Stimulated activated CD4-positive, alpha-beta T cell treated with anti-CD3 and anti-CD28 coated beads, Interleukin-1b, Interleukin-23, amount 100 ng/mL, for 48 hours (primary cell): ENCODE data around the gene TMEM169.
A peak's percentile ranks its signal among the peaks of the same experiment; 100 is the strongest.
"Not testable (repeated sequence)": the region's sequence is repeated elsewhere in the genome, so short reads cannot be mapped to it uniquely, and the experiment has no call there.

Experiments used
- DNase-seq: peaks from one replicate; pipeline ENCODE4 v3.0.0-alpha.2; 2020

TMEM169 gene

DNA sequence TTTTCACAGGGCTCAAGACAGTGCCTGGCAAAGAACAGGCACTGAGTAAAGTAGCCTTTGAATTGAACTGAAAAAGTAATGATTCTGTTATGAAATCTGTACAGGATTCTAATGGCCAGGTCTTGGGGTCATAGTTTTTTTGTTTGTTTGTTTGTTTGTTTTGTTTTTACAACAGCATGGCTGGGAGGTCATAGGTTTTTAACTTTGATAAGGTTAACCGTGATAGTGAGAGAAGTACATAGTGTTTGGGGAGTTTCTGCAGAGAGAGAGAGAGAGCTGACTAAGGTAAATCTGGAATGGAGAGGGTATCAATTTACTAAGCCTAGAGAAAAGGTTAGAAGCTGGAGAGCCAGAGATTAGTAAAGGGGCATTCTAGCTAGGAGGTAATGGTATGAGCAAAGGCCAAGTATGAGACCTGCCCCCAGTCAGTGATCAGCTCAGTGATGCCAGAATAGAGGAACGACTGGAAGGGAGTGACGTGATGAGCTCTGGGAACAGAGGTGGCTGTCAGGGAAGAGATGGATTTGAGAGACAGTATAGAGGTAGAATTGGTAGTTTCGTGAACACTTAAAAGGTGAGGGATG lies 53.3 kb downstream of the TMEM169 start:
- no peak for DNase-seq

DNA sequence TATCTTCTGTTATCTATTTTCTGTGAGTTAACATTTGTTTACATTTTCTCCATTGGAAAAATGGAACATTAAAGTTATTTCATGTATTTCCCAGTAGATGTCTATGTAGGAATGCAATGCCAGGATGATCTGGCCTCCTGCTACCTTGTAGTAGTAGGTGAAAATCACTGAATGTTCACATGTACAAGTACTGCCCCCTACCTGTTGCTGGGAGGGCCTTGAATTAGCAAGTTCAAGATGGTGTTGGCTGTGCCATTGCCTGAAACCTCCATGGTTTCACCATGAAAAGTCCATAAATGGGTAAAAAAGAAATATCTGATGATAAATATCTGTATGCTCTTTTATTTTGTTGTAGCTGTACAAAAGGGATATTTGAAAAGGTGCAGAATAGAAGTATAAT lies 58.2 kb downstream of the TMEM169 start:
- DNase-seq = peak; percentile 23

DNA sequence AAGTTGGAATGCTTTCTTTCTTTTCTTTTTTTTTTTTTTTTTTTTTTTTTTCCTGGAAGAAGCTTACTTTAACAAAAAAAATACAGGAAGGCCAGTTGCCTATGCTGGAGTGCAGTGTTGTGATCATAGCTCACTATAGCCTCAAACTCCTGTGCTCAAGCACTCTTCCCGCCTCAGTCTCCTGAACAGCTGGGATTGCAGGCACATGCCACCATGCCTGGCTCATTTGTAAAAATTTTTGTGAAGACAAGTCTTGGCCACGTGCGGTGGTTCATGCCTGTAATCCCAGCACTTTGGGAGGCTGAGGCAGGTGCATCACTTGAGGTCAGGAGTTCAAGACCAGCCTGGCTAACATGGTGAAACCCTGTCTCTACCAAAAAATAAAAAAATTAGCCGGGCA lies 59.8 kb downstream of the TMEM169 start:
- not testable (repeated sequence) for DNase-seq

DNA sequence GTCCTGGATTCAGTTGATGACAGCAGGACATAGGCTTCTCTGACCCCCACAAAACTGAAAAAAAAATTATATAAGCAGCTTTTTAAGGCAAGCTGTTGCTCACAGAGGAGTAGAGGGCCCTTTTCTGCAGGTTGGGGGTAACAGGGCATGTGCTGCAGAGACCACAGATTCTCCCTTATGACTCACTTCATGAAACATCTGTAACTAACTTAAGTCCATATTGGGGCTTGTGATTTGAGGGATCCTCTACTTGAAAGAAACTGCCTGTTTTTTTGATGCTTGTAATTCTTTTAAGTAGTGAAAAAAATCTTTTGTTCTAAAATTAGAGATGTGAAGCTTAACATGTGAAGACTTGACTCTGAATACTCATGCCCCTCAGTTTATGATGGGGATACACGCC lies 60.8 kb downstream of the TMEM169 start:
- DNase-seq = peak; percentile 30

DNA sequence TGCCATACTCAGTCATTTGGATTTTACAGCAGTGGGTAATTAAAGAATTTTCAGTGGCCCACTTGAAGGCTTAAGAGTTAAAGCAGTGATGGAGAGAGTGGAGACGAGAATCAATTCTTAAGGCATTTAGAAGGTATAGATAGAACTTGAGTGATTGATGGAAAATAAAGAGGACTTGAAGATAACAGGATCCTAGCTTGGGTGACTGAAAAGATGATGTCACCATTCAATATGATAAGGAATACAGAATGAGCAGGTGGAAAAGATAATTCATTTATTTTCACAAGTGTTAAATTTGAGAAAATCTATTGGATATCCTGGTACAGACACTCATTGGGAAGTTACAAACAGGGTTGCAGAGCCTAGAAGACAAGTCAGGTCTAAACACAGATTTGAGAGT lies 62.7 kb downstream of the TMEM169 start:
- no peak for DNase-seq

GRCh38 chr2:216144857-216145256 lies 63.1 kb downstream of the TMEM169 start:
- DNase-seq = no peak

- DNase-seq = no peak
These were observed 64.9 kb downstream of the TMEM169 start for GRCh38 chr2:216146573-216146972.

DNA sequence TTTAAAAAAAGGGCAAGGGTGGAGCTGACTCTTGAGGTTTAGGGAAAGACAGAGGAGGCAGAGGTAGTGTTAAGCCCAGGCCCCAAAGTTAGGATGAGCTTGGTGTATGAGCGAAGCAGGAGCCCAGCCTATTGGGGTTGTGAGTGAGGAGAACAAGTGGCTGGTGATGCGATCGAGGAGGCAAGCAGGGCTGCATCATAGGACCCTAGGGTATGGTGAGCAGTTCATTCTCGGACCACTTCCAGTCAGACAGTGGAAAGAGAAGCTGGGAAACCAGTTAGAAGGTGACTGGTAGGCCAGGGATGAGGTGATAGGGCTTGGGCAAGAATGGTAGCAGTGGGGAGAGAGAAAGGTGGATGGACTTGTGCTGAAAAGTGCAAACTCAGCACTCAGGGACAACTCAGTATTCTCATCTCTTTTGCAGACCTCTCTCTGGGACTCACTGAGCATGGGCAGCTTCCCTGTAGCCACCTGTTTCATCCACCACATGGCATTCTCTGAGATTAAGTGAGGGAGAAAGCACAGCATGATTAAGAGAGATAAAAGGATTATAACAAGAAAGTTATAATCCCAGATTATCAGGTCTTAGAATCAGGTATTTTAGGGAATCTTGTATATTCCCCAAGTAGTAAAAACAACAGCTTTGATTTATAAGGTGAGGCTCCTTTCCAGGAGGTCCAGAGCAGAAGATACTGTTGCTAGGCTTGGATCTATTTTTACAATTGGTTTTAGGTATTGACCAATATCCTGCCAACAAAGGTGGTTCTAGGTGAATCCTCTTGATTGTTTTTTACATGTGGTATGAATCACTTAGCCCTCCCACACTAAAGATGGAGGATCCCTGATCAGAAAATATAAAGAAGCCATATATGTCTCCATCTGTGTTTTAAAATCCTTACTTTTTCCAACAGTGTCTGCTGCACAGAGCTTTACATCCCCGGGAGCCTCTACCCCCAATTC lies 65.7 kb downstream of the TMEM169 start:
- no peak for DNase-seq

GRCh38 chr2:216148983-216149382 lies 67.3 kb downstream of the TMEM169 start:
- no peak for DNase-seq

GRCh38 chr2:216149741-216150140 lies 68.0 kb downstream of the TMEM169 start:
- DNase-seq = no peak

- no peak for DNase-seq
These were observed 69.8 kb downstream of the TMEM169 start for GRCh38 chr2:216151313-216152025.
